Activated CD4-positive, alpha-beta T cell treated with anti-CD3 and anti-CD28 coated beads, Interleukin-2, amount 50 U/mL, for 4 hours (primary cell): ENCODE results near the gene NUTM1.
"Not testable (repeated sequence)": the region's sequence is repeated elsewhere in the genome, so short reads cannot be mapped to it uniquely, and the experiment has no call there.

Experiments
- DNase-seq, 2 experiments: peaks; one replicate each; pipeline ENCODE4 v3.0.0-alpha.2; 2020

The NUTM1 gene

GRCh38 chr15:34336991-34337556 is 6.0 kb upstream of the NUTM1 start:
- no peak for DNase-seq

- DNase-seq = peak; percentile 86
Observed at GRCh38 chr15:34337557-34338306, 5.4 kb upstream of the NUTM1 start, which contains the start of gene SLC12A6. TSS of gene SLC12A6 (minus strand) at chr15:34337781. CDS start at chr15:34336680, 1,101 bp downstream.

GRCh38 chr15:34338347-34338746 is 4.8 kb upstream of the NUTM1 start:
- DNase-seq = no peak

- no peak for DNase-seq
Observed at GRCh38 chr15:34339946-34340345, 3.2 kb upstream of the NUTM1 start.

- DNase-seq = no peak
Observed at GRCh38 chr15:34341381-34342212, 1.5 kb upstream of the NUTM1 start.

GRCh38 chr15:34342213-34342736 is 840 bp upstream of the NUTM1 start:
- DNase-seq = not testable (repeated sequence)

- DNase-seq = no peak
Observed at GRCh38 chr15:34347951-34348638, 5.0 kb downstream of the NUTM1 start.

GRCh38 chr15:34348735-34349300 is 5.7 kb downstream of the NUTM1 start:
- DNase-seq = no peak

- DNase-seq = no peak
Observed at GRCh38 chr15:34349769-34350168, 6.7 kb downstream of the NUTM1 start.

- not testable (repeated sequence) for DNase-seq
Observed at GRCh38 chr15:34352996-34353395, 9.9 kb downstream of the NUTM1 start.

GRCh38 chr15:34353627-34354026 is 10.5 kb downstream of the NUTM1 start:
- no peak for DNase-seq

GRCh38 chr15:34354286-34354685 is 11.2 kb downstream of the NUTM1 start:
- no peak for DNase-seq

- no peak for DNase-seq
Observed at GRCh38 chr15:34355241-34355640, 12.1 kb downstream of the NUTM1 start.

GRCh38 chr15:34357653-34358052 is 14.5 kb downstream of the NUTM1 start:
- DNase-seq = no peak

GRCh38 chr15:34358367-34358766 is 15.3 kb downstream of the NUTM1 start:
- no peak for DNase-seq

GRCh38 chr15:34358948-34359347 is 15.8 kb downstream of the NUTM1 start:
- no peak for DNase-seq

GRCh38 chr15:34359416-34359815 is 16.3 kb downstream of the NUTM1 start:
- no peak for DNase-seq

- no peak for DNase-seq
Observed at GRCh38 chr15:34360298-34360697, 17.2 kb downstream of the NUTM1 start.

GRCh38 chr15:34361278-34361677 is 18.2 kb downstream of the NUTM1 start:
- DNase-seq = no peak

- no peak for DNase-seq
Observed at GRCh38 chr15:34362047-34362773, 19.1 kb downstream of the NUTM1 start.

GRCh38 chr15:34364041-34364440 is 20.9 kb downstream of the NUTM1 start:
- no peak for DNase-seq
